Gastroesophageal sphincter (tissue), 4 donors: Measurements from ENCODE around the gene LCTL. TPM values are rescaled to one million over a fixed set of nuclear protein-coding genes. Genes with fewer than 3 reads are reported as not detected.

Experiments used
- ATAC-seq: fragments of 150-250 bp; one replicate; pipeline ENCODE4 v1.9.1; 2016; ENCODE audit warnings: mild to moderate bottlenecking, moderate library complexity
- H3K27ac ChIP-seq, 4 donors: fragments of 200-600 bp; sonication (generic) in 3 of 4; 1 replicate in 3 of 4; 2 replicates in 1 of 4; pipeline ENCODE4 v1.5.1; 2016 to 2019
- H3K27me3 ChIP-seq: fragments of 200-600 bp; sonication (generic); one replicate; pipeline ENCODE4 v1.5.1; 2019
- H3K36me3 ChIP-seq, 2 donors: fragments of 200-600 bp; sonication (generic); one replicate each; pipeline ENCODE4 v1.5.1; 2019; ENCODE audit warnings: control low read depth in 1 of 2
- H3K4me1 ChIP-seq, 3 donors: fragments of 200-600 bp; sonication (generic); 1 replicate in 2 of 3; 2 replicates in 1 of 3; pipeline ENCODE4 v1.5.1; 2016 to 2019; ENCODE audit warnings: control low read depth in 2 of 3
- H3K4me3 ChIP-seq, 2 donors: fragments of 200-600 bp; sonication (generic); one replicate each; pipeline ENCODE4 v1.5.1; 2019; ENCODE audit warnings: mild to moderate bottlenecking in 1 of 2, moderate library complexity in 1 of 2
- H3K9me3 ChIP-seq, 3 donors: fragments of 200-600 bp; sonication (generic); one replicate each; pipeline ENCODE4 v1.5.1; 2017 to 2019; ENCODE audit warnings: control low read depth in 2 of 3
- EP300 ChIP-seq: sonication (generic); formaldehyde crosslinking; IDR thresholded peaks from one replicate; pipeline ENCODE4 v1.6.1; 2017; ENCODE audit warnings: antibody characterized with exemption, mild to moderate bottlenecking
- POLR2A ChIP-seq, 2 donors: fragments of 450-650 bp; IDR thresholded peaks; one replicate each; pipeline ENCODE4 v1.6.1; 2017; ENCODE audit warnings: antibody characterized with exemption in 2 of 2, mild to moderate bottlenecking in 2 of 2, moderate library complexity in 1 of 2
- POLR2AphosphoS5 ChIP-seq: sonication (generic); formaldehyde crosslinking; IDR thresholded peaks from one replicate; pipeline ENCODE4 v1.6.1; 2017; ENCODE audit warnings: antibody characterized with exemption
- WGBS, 2 donors: methylation state at CpG; one replicate each; pipeline ENCODE4 v1.1.5; 2018; ENCODE audit warnings: low coverage in 1 of 2; 5-methylcytosine and 5-hydroxymethylcytosine counted together
- total RNA-seq, 4 donors: library from RNA; depleted of rRNA; stranded (reverse); fragments of >200 nt; gene quantifications; one replicate each; pipeline ENCODE4 v1.1.0, GENCODE V29; 2016
- TF ChIP-seq, protein P1 (sequence below), 4 experiments: fragments of 200-600 bp in 2 of 4; fragments of 450-650 bp in 2 of 4; sonication (generic) in 1 of 4; IDR thresholded peaks; one replicate each; pipeline ENCODE4 v1.5.1; 2017 to 2019; ENCODE audit warnings: antibody characterized with exemption in 4 of 4, mild to moderate bottlenecking in 2 of 4, moderate library complexity in 2 of 4

Gene LCTL
- total RNA-seq, 4 donors from 2014 or later = not detected

DNA sequence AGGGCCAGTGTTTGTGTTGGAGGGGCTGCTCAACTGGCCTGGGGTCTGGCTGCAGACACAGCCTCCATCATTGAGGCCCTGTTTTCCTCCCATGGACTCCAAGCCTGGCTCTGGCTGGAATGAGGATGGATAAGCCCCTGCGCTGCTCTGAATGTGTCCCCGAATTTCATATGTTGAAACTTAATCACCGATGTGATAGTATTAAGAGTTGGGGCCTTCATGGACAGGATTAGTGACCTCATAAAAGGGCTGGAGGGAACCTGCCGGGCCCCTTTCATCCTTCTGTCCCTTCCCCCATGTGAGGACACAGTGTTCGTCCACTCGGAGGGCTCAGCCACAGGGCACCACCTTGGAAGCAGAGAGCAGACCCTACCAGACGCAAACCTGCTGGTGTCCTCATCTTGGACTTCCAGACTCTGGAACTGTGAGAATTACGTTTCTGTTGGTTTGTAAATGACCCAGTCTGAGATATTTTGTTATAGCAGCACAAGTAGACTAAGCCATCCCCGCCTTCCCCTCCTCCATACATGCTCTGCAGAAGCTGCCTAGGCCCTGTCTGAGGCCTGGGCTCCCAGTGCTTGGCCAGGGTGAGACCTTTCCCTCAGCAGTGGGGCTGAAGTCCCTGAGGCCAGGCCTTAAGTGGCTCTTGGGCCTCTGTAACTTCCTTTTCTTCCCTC, 3.8 kb upstream of the LCTL start:
- no peak for TF ChIP-seq POLR2AphosphoS5
- no peak for TF ChIP-seq EP300
- no peak for TF ChIP-seq POLR2A (IDR thresholded peaks at IDR 0.05)
- TF ChIP-seq, protein P1, sequence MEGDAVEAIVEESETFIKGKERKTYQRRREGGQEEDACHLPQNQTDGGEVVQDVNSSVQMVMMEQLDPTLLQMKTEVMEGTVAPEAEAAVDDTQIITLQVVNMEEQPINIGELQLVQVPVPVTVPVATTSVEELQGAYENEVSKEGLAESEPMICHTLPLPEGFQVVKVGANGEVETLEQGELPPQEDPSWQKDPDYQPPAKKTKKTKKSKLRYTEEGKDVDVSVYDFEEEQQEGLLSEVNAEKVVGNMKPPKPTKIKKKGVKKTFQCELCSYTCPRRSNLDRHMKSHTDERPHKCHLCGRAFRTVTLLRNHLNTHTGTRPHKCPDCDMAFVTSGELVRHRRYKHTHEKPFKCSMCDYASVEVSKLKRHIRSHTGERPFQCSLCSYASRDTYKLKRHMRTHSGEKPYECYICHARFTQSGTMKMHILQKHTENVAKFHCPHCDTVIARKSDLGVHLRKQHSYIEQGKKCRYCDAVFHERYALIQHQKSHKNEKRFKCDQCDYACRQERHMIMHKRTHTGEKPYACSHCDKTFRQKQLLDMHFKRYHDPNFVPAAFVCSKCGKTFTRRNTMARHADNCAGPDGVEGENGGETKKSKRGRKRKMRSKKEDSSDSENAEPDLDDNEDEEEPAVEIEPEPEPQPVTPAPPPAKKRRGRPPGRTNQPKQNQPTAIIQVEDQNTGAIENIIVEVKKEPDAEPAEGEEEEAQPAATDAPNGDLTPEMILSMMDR (IDR thresholded peaks at IDR 0.05) = no peak
- H3K27ac ChIP-seq = no peak overlapping the region
- H3K4me3 ChIP-seq = no peak overlapping the region
- no peaks in the 10 kb centered on the region for H3K9me3 ChIP-seq
- peaks cover 3% of the 10 kb centered on the region for H3K27me3 ChIP-seq
- peaks cover 0 to 13% (median 0%) of the 10 kb centered on the region in 3 donors for H3K4me1 ChIP-seq
- no peak for ATAC-seq
- H3K36me3 ChIP-seq = no peaks in the 10 kb centered on the region
- 63% methylated on average over 8 of the region's 9 CpGs; no CpG with 5 or more reads in 1 of the 2 donors for WGBS, 2 donors

DNA sequence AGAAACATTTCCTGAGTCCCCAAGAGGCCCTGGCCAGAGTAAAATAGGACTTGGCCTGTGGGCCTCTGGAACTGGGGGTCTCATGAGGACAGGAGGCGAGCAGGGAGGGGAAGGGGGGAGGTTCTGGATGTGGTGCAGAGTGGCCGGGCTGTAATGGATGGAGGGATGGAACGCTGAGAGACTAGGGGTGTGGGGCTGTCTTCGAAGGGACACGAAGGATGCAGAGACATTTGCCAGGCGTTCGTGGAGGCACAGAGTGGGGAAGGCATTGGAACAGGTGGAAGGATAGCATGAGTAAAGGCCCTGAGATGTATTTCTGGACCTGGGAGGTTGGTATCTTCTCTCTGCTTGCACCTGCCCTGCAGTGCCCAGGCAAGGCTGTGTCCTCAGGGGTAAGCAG, 2.1 kb upstream of the LCTL start:
- Histone ChIP-seq H3K27me3 (peaks cover 3% of the 10 kb centered on the region), H3K36me3 (no peaks in the 10 kb centered on the region), H3K9me3 (no peaks in the 10 kb centered on the region), H3K27ac (no peak overlapping the region), H3K4me1 (peaks cover 0 to 8% (median 0%) of the 10 kb centered on the region in 3 donors), H3K4me3 (no peak overlapping the region)
- 90% methylated on average over 2 to 6 of the region's 7 CpGs for WGBS, 2 donors
- TF ChIP-seq EP300 (no peak), POLR2AphosphoS5 (no peak), POLR2A (IDR thresholded peaks at IDR 0.05) (no peak)
- TF ChIP-seq, protein P1 (IDR thresholded peaks at IDR 0.05) = no peak
- no peak for ATAC-seq

GRCh38 chr15:66566963-66567531, 1.2 kb upstream of the LCTL start:
- Histone ChIP-seq H3K36me3 (no peaks in the 10 kb centered on the region), H3K27ac (no peak overlapping the region), H3K9me3 (no peaks in the 10 kb centered on the region), H3K4me3 (no peak overlapping the region), H3K27me3 (peaks cover 3% of the 10 kb centered on the region), H3K4me1 (peaks cover 0 to 8% (median 0%) of the 10 kb centered on the region in 3 donors)
- peak; percentile 69 for ATAC-seq
- WGBS, 2 donors = 14 to 34% methylated on average over 6 to 8 of the region's 15 CpGs
- TF ChIP-seq, protein P1 (IDR thresholded peaks at IDR 0.05) = peak in 3 of 4 experiments; percentile 21 to 69 (median 58)
- TF ChIP-seq POLR2A (IDR thresholded peaks at IDR 0.05) = no peak

- Histone ChIP-seq H3K4me3 (no peak overlapping the region), H3K27ac (no peak overlapping the region), H3K4me1 (peaks cover 0 to 8% (median 0%) of the 10 kb centered on the region in 3 donors), H3K27me3 (peaks cover 3% of the 10 kb centered on the region), H3K9me3 (no peaks in the 10 kb centered on the region), H3K36me3 (no peaks in the 10 kb centered on the region)
- 17 to 78% methylated on average over 1 to 4 of the region's 9 CpGs for WGBS, 2 donors
- ATAC-seq = no peak
- no peak for TF ChIP-seq POLR2A (IDR thresholded peaks at IDR 0.05)
- no peak for TF ChIP-seq POLR2AphosphoS5
- TF ChIP-seq, protein P1 (IDR thresholded peaks at IDR 0.05) = no peak
These were observed 607 bp downstream of the LCTL start for GRCh38 chr15:66565141-66565641.
